Endothelial cell of umbilical vein (primary cell): ENCODE measurements around the gene PTH1R.

ENCODE experiments used
- CTCF ChIP-seq, 2 donors: IDR thresholded peaks; 1 replicate in 1 of 2; 2 replicates in 1 of 2; pipeline ENCODE4 v1.5.1; 2011; ENCODE audit warnings: low read length in 2 of 2, mild to moderate bottlenecking in 2 of 2, moderate library complexity in 2 of 2, control low read depth in 1 of 2, inconsistent platforms in 1 of 2, low read depth in 1 of 2; ENCODE audit not compliant: insufficient read depth in 1 of 2; ENCODE audit errors: extremely low read depth in 1 of 2
- POLR2A ChIP-seq: IDR thresholded peaks from 2 replicates; pipeline ENCODE4 v1.6.1; 2012; ENCODE audit warnings: low read depth, mild to moderate bottlenecking, control low read depth, low read length

- no peak for TF ChIP-seq CTCF (IDR thresholded peaks at IDR 0.05; ENCODE audit: extremely low read depth in 1 of 2, insufficient read depth in 1 of 2, low read depth in 1 of 2, low read length in 2 of 2)
- TF ChIP-seq POLR2A = no peak
Observed at GRCh38 chr3:46854555-46854991, 22.9 kb upstream of the PTH1R start.
